ENCODE results near the gene RMND5B.

DNA sequence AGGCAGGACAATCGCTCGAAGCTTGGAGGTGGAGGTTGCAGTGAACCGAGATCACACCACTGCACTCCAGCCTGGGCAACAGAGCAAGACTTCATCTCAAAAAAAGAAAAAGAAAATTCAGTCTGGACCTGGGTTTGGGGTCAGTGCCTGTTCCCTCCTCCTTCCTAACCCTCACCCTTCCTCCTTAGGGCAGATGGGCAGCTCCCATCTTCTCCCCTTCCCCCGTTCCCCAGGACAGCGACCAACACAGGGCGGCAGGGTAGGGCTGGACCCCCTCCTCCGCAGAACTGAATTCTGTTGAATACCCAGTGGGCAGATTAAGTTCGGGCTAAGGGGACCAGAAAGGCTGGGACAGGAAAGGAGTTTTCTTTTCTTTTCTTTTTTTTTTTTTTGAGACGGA lies 1.5 kb upstream of the RMND5B start:
- TF ChIP-seq, protein P1, sequence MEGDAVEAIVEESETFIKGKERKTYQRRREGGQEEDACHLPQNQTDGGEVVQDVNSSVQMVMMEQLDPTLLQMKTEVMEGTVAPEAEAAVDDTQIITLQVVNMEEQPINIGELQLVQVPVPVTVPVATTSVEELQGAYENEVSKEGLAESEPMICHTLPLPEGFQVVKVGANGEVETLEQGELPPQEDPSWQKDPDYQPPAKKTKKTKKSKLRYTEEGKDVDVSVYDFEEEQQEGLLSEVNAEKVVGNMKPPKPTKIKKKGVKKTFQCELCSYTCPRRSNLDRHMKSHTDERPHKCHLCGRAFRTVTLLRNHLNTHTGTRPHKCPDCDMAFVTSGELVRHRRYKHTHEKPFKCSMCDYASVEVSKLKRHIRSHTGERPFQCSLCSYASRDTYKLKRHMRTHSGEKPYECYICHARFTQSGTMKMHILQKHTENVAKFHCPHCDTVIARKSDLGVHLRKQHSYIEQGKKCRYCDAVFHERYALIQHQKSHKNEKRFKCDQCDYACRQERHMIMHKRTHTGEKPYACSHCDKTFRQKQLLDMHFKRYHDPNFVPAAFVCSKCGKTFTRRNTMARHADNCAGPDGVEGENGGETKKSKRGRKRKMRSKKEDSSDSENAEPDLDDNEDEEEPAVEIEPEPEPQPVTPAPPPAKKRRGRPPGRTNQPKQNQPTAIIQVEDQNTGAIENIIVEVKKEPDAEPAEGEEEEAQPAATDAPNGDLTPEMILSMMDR (IDR thresholded peaks at IDR 0.05): no peak
- no peak for TF ChIP-seq EZH2 (IDR thresholded peaks at IDR 0.05)
- TF ChIP-seq EZH2phosphoT487 (IDR thresholded peaks at IDR 0.05): no peak
